Middle frontal gyrus (tissue), 1 donor: ENCODE results near the gene LNX1.

Experiments used
- DNase-seq: peaks from one replicate; pipeline ENCODE4 v3.0.0-alpha.2; 2015; ENCODE audit warnings: low spot score; ENCODE audit errors: extremely low spot score

LNX1 gene

GRCh38 chr4:53536328-53536727 is 55.0 kb downstream of the LNX1 start:
- DNase-seq = no peak

GRCh38 chr4:53535567-53535966 is 55.7 kb downstream of the LNX1 start:
- no peak for DNase-seq

- DNase-seq = no peak
Observed at GRCh38 chr4:53534684-53535083, 56.6 kb downstream of the LNX1 start.

GRCh38 chr4:53532521-53532920 is 58.8 kb downstream of the LNX1 start:
- no peak for DNase-seq

GRCh38 chr4:53531585-53532224 is 59.6 kb downstream of the LNX1 start:
- DNase-seq = no peak

- no peak for DNase-seq
Observed at GRCh38 chr4:53529025-53529424, 62.3 kb downstream of the LNX1 start.

- DNase-seq = no peak
Observed at GRCh38 chr4:53527930-53528329, 63.4 kb downstream of the LNX1 start.

GRCh38 chr4:53527326-53527725 is 64.0 kb downstream of the LNX1 start:
- DNase-seq = no peak

GRCh38 chr4:53522334-53522733 is 69.0 kb downstream of the LNX1 start:
- DNase-seq = no peak

- no peak for DNase-seq
Observed at GRCh38 chr4:53520116-53520515, 71.2 kb downstream of the LNX1 start.

GRCh38 chr4:53518807-53519206 is 72.5 kb downstream of the LNX1 start:
- no peak for DNase-seq

GRCh38 chr4:53515076-53515475 is 76.2 kb downstream of the LNX1 start:
- no peak for DNase-seq

GRCh38 chr4:53514509-53514908 is 76.8 kb downstream of the LNX1 start:
- no peak for DNase-seq

- no peak for DNase-seq
Observed at GRCh38 chr4:53512608-53513007, 78.7 kb downstream of the LNX1 start.

- DNase-seq = no peak
Observed at GRCh38 chr4:53511014-53511413, 80.3 kb downstream of the LNX1 start.

GRCh38 chr4:53510321-53510720 is 81.0 kb downstream of the LNX1 start:
- no peak for DNase-seq

- no peak for DNase-seq
Observed at GRCh38 chr4:53508446-53508845, 82.8 kb downstream of the LNX1 start.

- DNase-seq = no peak
Observed at GRCh38 chr4:53507671-53508286, 83.5 kb downstream of the LNX1 start.

- DNase-seq = no peak
Observed at GRCh38 chr4:53507058-53507457, 84.2 kb downstream of the LNX1 start.

- DNase-seq = no peak
Observed at GRCh38 chr4:53505947-53506346, 85.3 kb downstream of the LNX1 start.

- DNase-seq = no peak
Observed at GRCh38 chr4:53502094-53502493, 89.2 kb downstream of the LNX1 start.

GRCh38 chr4:53501561-53501960 is 89.7 kb downstream of the LNX1 start:
- no peak for DNase-seq

- no peak for DNase-seq
Observed at GRCh38 chr4:53500546-53500945, 90.7 kb downstream of the LNX1 start.
